OCI-LY7 (cell line): ENCODE measurements around the gene CACNA2D2. TPM values are rescaled to one million over a fixed set of nuclear protein-coding genes. Genes with fewer than 3 reads are reported as not detected.

Experiments
- BruUV-seq: library from RNA; stranded (reverse); fragments of 400-500 nt; replicated peaks from 2 replicates; lab custom pipeline; 2021; lab: Mats Ljungman, UMichigan
- CTCF ChIA-PET: fragments of 300-600 bp; sonication (Branson Sonifier 250); formaldehyde crosslinking; loops from one replicate; lab custom pipeline; 2022; ENCODE audit warnings: antibody characterized with exemption; ENCODE audit not compliant: unreplicated experiment; lab: Charles Lee
- POLR2A ChIA-PET: fragments of 300-600 bp; sonication (Branson Sonifier 250); formaldehyde crosslinking; loops from one replicate; lab custom pipeline; 2022; ENCODE audit warnings: antibody characterized with exemption; lab: Charles Lee
- DNase-seq: peaks from one replicate; pipeline ENCODE4 v3.0.0-alpha.2; 2015; ENCODE audit warnings: low spot score
- H2AFZ ChIP-seq: fragments of 200-600 bp; sonication (generic), shearing (Covaris generic); 2 replicates; pipeline ENCODE4 v1.6.1; 2014; ENCODE audit warnings: mild to moderate bottlenecking, antibody characterized with exemption, low read length, moderate library complexity
- H3K27ac ChIP-seq: fragments of 200-600 bp; sonication (generic); 2 replicates; pipeline ENCODE4 v1.5.1; 2014; ENCODE audit warnings: mixed run types, low read depth, mild to moderate bottlenecking, moderate library complexity, low read length, inconsistent platforms; ENCODE audit not compliant: poor library complexity, severe bottlenecking
- H3K36me3 ChIP-seq: fragments of 200-600 bp; sonication (generic); 2 replicates; pipeline ENCODE4 v1.6.1; 2014; ENCODE audit warnings: mild to moderate bottlenecking, antibody characterized with exemption, low read length, moderate library complexity, mixed read lengths; ENCODE audit not compliant: insufficient read depth
- H3K4me1 ChIP-seq: fragments of 200-600 bp; sonication (generic); 2 replicates; pipeline ENCODE4 v1.5.1; 2014; ENCODE audit warnings: mild to moderate bottlenecking, low read length; ENCODE audit not compliant: insufficient read depth, poor library complexity, severe bottlenecking
- H3K4me2 ChIP-seq: fragments of 200-600 bp; sonication (generic); 2 replicates; pipeline ENCODE4 v1.6.1; 2014; ENCODE audit warnings: mild to moderate bottlenecking, low read length
- H3K4me3 ChIP-seq: fragments of 200-600 bp; sonication (generic); 2 replicates; pipeline ENCODE4 v1.5.1; 2014; ENCODE audit warnings: mild to moderate bottlenecking, low read depth, low read length; ENCODE audit not compliant: poor library complexity, severe bottlenecking
- H3K79me2 ChIP-seq: fragments of 200-600 bp; sonication (generic); 2 replicates; pipeline ENCODE4 v1.6.1; 2016; ENCODE audit warnings: low read depth, mild to moderate bottlenecking, low read length, moderate library complexity, mixed read lengths; ENCODE audit not compliant: insufficient read depth
- H3K9me2 ChIP-seq: fragments of 200-600 bp; sonication (generic); 2 replicates; pipeline ENCODE4 v1.6.1; 2016; ENCODE audit warnings: mild to moderate bottlenecking, low read length, mixed read lengths; ENCODE audit not compliant: insufficient read depth
- H3K9me3 ChIP-seq: fragments of 200-600 bp; sonication (generic); 2 replicates; pipeline ENCODE4 v1.6.1; 2014; ENCODE audit warnings: mild to moderate bottlenecking, mixed run types, low read length, mixed read lengths
- H4K20me1 ChIP-seq: fragments of 200-600 bp; sonication (generic); 2 replicates; pipeline ENCODE4 v1.6.1; 2014; ENCODE audit warnings: mild to moderate bottlenecking, antibody characterized with exemption, low read length, moderate library complexity, mixed read lengths; ENCODE audit not compliant: insufficient read depth
- CTCF ChIP-seq: fragments of 200-600 bp; sonication (generic); conservative IDR thresholded peaks from 2 replicates; pipeline ENCODE4 v1.5.1; 2014; ENCODE audit warnings: mild to moderate bottlenecking, antibody characterized with exemption, low read length, moderate library complexity, mixed read lengths
- EZH2phosphoT487 ChIP-seq: fragments of 200-600 bp; sonication (generic); IDR thresholded peaks from 2 replicates; pipeline ENCODE4 v1.6.1; 2018; ENCODE audit warnings: low read depth, borderline replicate concordance, mild to moderate bottlenecking, mixed run types, antibody characterized with exemption, low read length, moderate library complexity, mixed read lengths
- intact Hi-C: fragments of 100-400 bp; cut with micrococcal nuclease; formaldehyde crosslinking; loops from one replicate; pipeline ENCODE4 v1.10.0; 2022; ENCODE audit not compliant: unreplicated experiment
- total RNA-seq, 2 experiments: library from RNA; depleted of rRNA in 1 of 2; stranded (reverse); fragments of >200 nt in 1 of 2; shearing (Covaris generic) in 1 of 2; gene quantifications; 2 replicates each; pipeline ENCODE4 v1.2.3, GENCODE V29; 2014 to 2022

The CACNA2D2 gene
- total RNA-seq, 2 experiments from 2014 or later, result 0.09 to 0.21 TPM

DNA sequence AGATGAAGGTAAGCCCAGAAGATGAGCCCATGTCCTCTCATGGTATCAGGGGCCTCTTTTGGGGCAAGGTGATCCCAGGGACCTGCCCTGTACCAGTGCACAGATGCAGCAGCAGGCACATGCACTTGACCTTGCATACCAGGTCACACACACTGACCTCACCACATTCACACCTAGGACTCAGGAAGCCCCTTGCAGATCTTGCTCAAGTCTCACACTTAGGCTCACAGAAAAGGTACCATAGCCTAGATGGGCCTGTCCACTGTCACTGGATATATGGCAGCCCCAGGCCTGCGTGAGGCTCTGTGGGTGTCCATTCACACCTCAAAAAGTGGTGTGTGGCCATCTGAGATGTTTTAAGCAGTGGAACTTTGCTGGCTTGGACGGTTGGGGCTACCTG is 58.7 kb downstream of the CACNA2D2 start:
- BruUV-seq, result no TSS peak
- H2AFZ ChIP-seq, result no peak overlapping the region
- no peak for DNase-seq
- ChIA-PET CTCF (no interaction called here), POLR2A (no interaction called here)
- no peaks in the 10 kb centered on the region for H3K9me2 ChIP-seq
- no peak for TF ChIP-seq EZH2phosphoT487
- no peak for TF ChIP-seq CTCF
- no peaks in the 10 kb centered on the region for H3K79me2 ChIP-seq
- no peak overlapping the region for H3K4me2 ChIP-seq
- no peak overlapping the region for H3K4me3 ChIP-seq
- H3K27ac ChIP-seq, result no peak overlapping the region
- intact Hi-C loops, result no loop called here
- no peaks in the 10 kb centered on the region for H3K4me1 ChIP-seq
- H3K36me3 ChIP-seq, result no peaks in the 10 kb centered on the region
- no peaks in the 10 kb centered on the region for H4K20me1 ChIP-seq
- H3K9me3 ChIP-seq, result no peaks in the 10 kb centered on the region

DNA sequence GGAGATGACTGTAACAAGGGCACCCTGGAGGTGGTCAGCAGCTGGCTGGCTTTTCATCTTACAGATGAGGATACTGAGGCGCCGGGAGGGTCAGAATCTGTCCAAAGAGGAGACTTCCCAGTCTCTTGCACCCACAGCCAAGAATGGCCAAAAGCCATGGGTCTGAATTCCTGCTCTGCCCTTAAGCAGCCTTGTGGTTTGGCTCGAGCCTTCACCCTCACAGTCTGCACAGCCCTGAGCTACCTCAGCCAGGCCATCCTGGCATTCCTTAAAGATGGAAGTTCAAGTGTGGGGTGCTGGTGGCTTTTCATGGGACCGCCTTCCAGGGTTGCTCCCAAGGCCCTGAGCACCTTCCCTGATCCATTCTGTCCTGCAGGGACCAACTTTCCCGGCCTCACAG is 59.2 kb downstream of the CACNA2D2 start:
- Histone ChIP-seq H3K4me2 (no peak overlapping the region), H3K9me2 (no peaks in the 10 kb centered on the region), H3K9me3 (no peaks in the 10 kb centered on the region), H2AFZ (no peak overlapping the region), H3K79me2 (no peaks in the 10 kb centered on the region), H4K20me1 (no peaks in the 10 kb centered on the region), H3K36me3 (no peaks in the 10 kb centered on the region), H3K4me3 (no peak overlapping the region), H3K27ac (no peak overlapping the region), H3K4me1 (no peaks in the 10 kb centered on the region)
- no peak for DNase-seq
- TF ChIP-seq EZH2phosphoT487, result no peak
- TF ChIP-seq CTCF, result no peak
- ChIA-PET CTCF (no interaction called here), POLR2A (no interaction called here)
- no TSS peak for BruUV-seq
- intact Hi-C loops, result no loop called here

- ChIA-PET CTCF (no interaction called here), POLR2A (no interaction called here)
- no peak for DNase-seq
- H4K20me1 ChIP-seq, result no peaks in the 10 kb centered on the region
- H3K27ac ChIP-seq, result no peak overlapping the region
- H3K79me2 ChIP-seq, result no peaks in the 10 kb centered on the region
- TF ChIP-seq EZH2phosphoT487, result no peak
- no peak for TF ChIP-seq CTCF
- no peaks in the 10 kb centered on the region for H3K9me2 ChIP-seq
- H3K36me3 ChIP-seq, result no peaks in the 10 kb centered on the region
- intact Hi-C loops, result no loop called here
- no TSS peak for BruUV-seq
- H3K4me3 ChIP-seq, result no peak overlapping the region
- no peak overlapping the region for H3K4me2 ChIP-seq
- H3K4me1 ChIP-seq, result no peaks in the 10 kb centered on the region
- no peak overlapping the region for H2AFZ ChIP-seq
- no peaks in the 10 kb centered on the region for H3K9me3 ChIP-seq
These were observed 60.4 kb downstream of the CACNA2D2 start for GRCh38 chr3:50442945-50443579.
